ENCODE data around the gene GAPVD1. TPM values are rescaled to one million over a fixed set of nuclear protein-coding genes. Genes with fewer than 3 reads are reported as not detected.
"Not testable (repeated sequence)": the region's sequence is repeated elsewhere in the genome, so short reads cannot be mapped to it uniquely, and the experiment has no call there.

The GAPVD1 gene
- total and polyA plus RNA-seq, 4 donors = 6.5 to 67.7 (median 35.9) TPM

DNA sequence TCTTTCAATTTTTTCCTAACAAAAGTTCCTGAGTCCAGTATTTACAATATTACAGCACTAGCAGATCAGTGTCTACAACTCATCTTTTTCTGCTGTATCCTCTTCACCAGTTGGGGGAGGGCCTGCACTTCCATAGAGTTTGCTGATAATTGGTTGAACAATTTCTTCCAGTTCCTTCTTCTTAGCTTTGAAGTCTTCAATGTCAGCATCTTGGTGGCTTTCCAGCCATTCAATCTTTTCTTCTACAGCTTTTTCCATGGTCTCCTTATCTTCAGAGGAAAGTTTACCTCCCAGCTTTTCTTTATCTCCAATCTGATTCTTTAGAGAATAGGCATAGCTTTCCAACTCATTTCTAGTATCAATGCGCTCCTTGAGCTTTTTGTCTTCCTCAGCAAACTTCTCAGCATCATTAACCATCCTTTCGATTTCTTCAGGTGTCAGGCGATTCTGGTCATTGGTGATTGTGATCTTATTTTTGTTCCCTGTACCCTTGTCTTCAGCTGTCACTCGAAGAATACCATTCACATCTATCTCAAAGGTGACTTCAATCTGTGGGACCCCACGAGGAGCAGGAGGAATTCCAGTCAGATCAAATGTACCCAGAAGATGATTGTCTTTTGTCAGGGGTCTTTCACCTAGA is 25.0 kb upstream of the GAPVD1 start:
- H3K4me1 ChIP-seq (ENCODE audit: control insufficient read depth in 1 of 2, insufficient read depth in 2 of 2, low read length in 2 of 2); intact Hi-C loops (cut with DNase I); H3K4me3 ChIP-seq (ENCODE audit: low read length in 2 of 2); H3K27me3 ChIP-seq (ENCODE audit: control insufficient read depth in 1 of 2, insufficient read depth in 2 of 2, low read length in 1 of 2); DNase-seq; ATAC-seq (ENCODE audit: low FRiP score); H3K9me3 ChIP-seq (ENCODE audit: control insufficient read depth, low read length); H3K27ac ChIP-seq (ENCODE audit: low read depth in 1 of 2, low read length in 2 of 2): not testable (repeated sequence)
- 74% methylated on average over 5 of the region's 5 CpGs for WGBS, 2 donors
- peaks cover 3 to 11% of the 10 kb centered on the region in 2 donors for H3K36me3 ChIP-seq (ENCODE audit: control insufficient read depth in 1 of 2, insufficient read depth in 2 of 2, low read length in 1 of 2)

GRCh38 chr9:125238127-125238914 is 23.3 kb upstream of the GAPVD1 start:
- Histone ChIP-seq H3K36me3 (ENCODE audit: control insufficient read depth in 1 of 2, insufficient read depth in 2 of 2, low read length in 1 of 2) (peaks cover 3 to 9% of the 10 kb centered on the region in 2 donors), H3K27ac (ENCODE audit: low read depth in 1 of 2, low read length in 2 of 2) (no peak overlapping the region), H3K27me3 (ENCODE audit: control insufficient read depth in 1 of 2, insufficient read depth in 2 of 2, low read length in 1 of 2) (no peaks in the 10 kb centered on the region), H3K4me1 (ENCODE audit: control insufficient read depth in 1 of 2, insufficient read depth in 2 of 2, low read length in 2 of 2) (peaks cover 0 to 2% of the 10 kb centered on the region in 2 donors), H3K4me3 (ENCODE audit: low read length in 2 of 2) (peak overlapping the region in 1 of 2 donors; percentile 18), H3K9me3 (ENCODE audit: control insufficient read depth, low read length) (no peaks in the 10 kb centered on the region)
- peak in 1 of 2 donors; percentile 0 for DNase-seq
- intact Hi-C loops (cut with DNase I) = no loop called here
- ATAC-seq (ENCODE audit: low FRiP score) = no peak
- WGBS, 2 donors = 73 to 80% methylated on average over 7 of the region's 7 CpGs

DNA sequence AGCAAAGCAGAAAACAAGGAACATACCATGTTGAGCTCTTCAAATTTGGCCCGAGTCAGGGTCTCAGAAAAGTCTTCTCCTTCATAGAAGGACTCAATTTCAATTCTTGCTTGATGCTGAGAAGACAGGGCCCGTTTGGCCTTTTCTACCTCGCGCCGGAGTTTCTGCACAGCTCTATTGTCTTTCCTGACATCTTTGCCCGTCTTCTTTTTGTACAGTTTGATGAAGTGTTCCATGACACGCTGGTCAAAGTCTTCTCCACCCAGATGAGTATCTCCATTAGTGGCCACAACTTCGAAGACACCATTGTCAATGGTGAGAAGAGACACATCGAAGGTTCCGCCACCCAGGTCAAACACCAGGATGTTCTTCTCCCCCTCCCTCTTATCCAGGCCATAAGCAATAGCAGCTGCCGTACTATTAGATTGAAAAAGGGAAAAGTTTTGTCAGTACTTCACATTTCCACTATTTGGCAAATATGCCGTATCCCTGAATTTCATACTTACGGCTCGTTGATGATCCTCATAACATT is 22.6 kb upstream of the GAPVD1 start:
- peak in 1 of 2 donors; percentile 34 for DNase-seq
- H3K4me3 ChIP-seq (ENCODE audit: low read length in 2 of 2) = peak overlapping the region in 1 of 2 donors; percentile 18
- H3K27ac ChIP-seq (ENCODE audit: low read depth in 1 of 2, low read length in 2 of 2) = no peak overlapping the region
- intact Hi-C loops (cut with DNase I) = no loop called here
- no peak for ATAC-seq (ENCODE audit: low FRiP score)
- peaks cover 0 to 2% of the 10 kb centered on the region in 2 donors for H3K4me1 ChIP-seq (ENCODE audit: control insufficient read depth in 1 of 2, insufficient read depth in 2 of 2, low read length in 2 of 2)
- H3K36me3 ChIP-seq (ENCODE audit: control insufficient read depth in 1 of 2, insufficient read depth in 2 of 2, low read length in 1 of 2) = peaks cover 3 to 9% of the 10 kb centered on the region in 2 donors
- no peaks in the 10 kb centered on the region for H3K9me3 ChIP-seq (ENCODE audit: control insufficient read depth, low read length)
- WGBS, 2 donors = 80 to 84% methylated on average over 14 of the region's 14 CpGs
- H3K27me3 ChIP-seq (ENCODE audit: control insufficient read depth in 1 of 2, insufficient read depth in 2 of 2, low read length in 1 of 2) = no peaks in the 10 kb centered on the region

- Histone ChIP-seq H3K27me3 (ENCODE audit: control insufficient read depth in 1 of 2, insufficient read depth in 2 of 2, low read length in 1 of 2) (no peaks in the 10 kb centered on the region), H3K27ac (ENCODE audit: low read depth in 1 of 2, low read length in 2 of 2) (no peak overlapping the region), H3K4me1 (ENCODE audit: control insufficient read depth in 1 of 2, insufficient read depth in 2 of 2, low read length in 2 of 2) (peaks cover 0 to 2% of the 10 kb centered on the region in 2 donors), H3K9me3 (ENCODE audit: control insufficient read depth, low read length) (no peaks in the 10 kb centered on the region), H3K36me3 (ENCODE audit: control insufficient read depth in 1 of 2, insufficient read depth in 2 of 2, low read length in 1 of 2) (peaks cover 3 to 7% of the 10 kb centered on the region in 2 donors), H3K4me3 (ENCODE audit: low read length in 2 of 2) (peak overlapping the region; percentile 54 to 87)
- peak in 1 of 2 donors; percentile 20 for DNase-seq
- 6 to 12% methylated on average over 8 of the region's 8 CpGs for WGBS, 2 donors
- ATAC-seq (ENCODE audit: low FRiP score) = no peak
- intact Hi-C loops (cut with DNase I) = loop anchor here (5.0 kb wide), 2 partner anchors 107 to 298 kb away; partner anchors contain the start of gene GOLGA1 (in 1 of the 2)
Measured at GRCh38 chr9:125239631-125240597, 21.7 kb upstream of the GAPVD1 start.

- Histone ChIP-seq H3K9me3 (ENCODE audit: control insufficient read depth, low read length) (no peaks in the 10 kb centered on the region), H3K4me3 (ENCODE audit: low read length in 2 of 2) (peak overlapping the region; percentile 54 to 87), H3K4me1 (ENCODE audit: control insufficient read depth in 1 of 2, insufficient read depth in 2 of 2, low read length in 2 of 2) (peaks cover 0 to 2% of the 10 kb centered on the region in 2 donors), H3K27ac (ENCODE audit: low read depth in 1 of 2, low read length in 2 of 2) (peak overlapping the region; percentile 42 to 85), H3K36me3 (ENCODE audit: control insufficient read depth in 1 of 2, insufficient read depth in 2 of 2, low read length in 1 of 2) (peaks cover 3 to 7% of the 10 kb centered on the region in 2 donors), H3K27me3 (ENCODE audit: control insufficient read depth in 1 of 2, insufficient read depth in 2 of 2, low read length in 1 of 2) (no peaks in the 10 kb centered on the region)
- intact Hi-C loops (cut with DNase I) = loop anchor here (5.0 kb wide), 2 partner anchors 107 to 298 kb away; partner anchors contain the start of gene GOLGA1 (in 1 of the 2)
- peak in 1 of 2 donors; percentile 75 for DNase-seq
- peak; percentile 42 for ATAC-seq (ENCODE audit: low FRiP score)
- WGBS, 2 donors = 0% methylated on average over 33 of the region's 33 CpGs
Measured at GRCh38 chr9:125240649-125240999, 21.0 kb upstream of the GAPVD1 start.

DNA sequence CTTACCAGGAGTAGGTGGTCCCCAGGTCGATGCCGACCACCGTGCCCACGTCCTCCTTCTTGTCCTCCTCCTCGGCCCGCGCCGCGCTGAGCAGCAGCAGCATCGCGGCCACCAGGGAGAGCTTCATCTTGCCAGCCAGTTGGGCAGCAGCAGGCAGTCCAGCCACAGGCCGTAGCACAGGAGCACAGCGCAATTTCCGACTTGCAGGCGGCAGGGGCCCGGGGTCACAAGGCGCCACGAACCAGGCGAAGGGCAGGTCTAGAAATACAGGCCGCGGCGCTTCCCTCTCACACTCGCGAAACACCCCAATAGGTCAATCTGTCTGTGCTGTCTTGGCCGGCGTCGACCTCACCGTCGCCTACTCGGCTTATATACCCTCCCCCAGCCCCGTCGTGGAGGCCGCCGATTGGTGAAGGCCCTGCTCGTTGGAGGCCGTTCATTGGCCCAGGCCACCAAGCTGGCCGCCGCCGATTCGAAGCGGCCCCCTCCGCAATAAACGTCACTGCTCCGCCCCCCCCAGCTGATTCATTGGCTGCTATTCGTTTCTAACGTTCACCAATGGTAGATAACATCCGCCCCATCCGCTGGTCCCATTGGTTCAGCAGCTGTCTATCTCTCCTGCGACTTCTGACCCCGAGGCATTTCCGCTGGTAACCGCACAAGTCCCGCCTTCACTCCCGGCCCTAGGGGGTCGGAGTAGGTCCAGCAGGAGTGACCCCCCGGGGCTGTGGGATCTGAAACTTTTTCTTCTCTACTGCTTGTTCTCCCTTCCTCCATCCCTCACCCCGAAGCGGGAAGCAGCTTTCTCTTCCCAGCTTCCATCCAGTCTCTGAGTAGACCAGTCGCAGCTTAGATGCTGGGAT is 20.4 kb upstream of the GAPVD1 start, which contains the start of gene HSPA5:
TSS of gene HSPA5 (minus strand) at position 344 of the 863 bp plus-strand sequence. CDS start at position 127, 217 bp downstream.
- Histone ChIP-seq H3K27ac (ENCODE audit: low read depth in 1 of 2, low read length in 2 of 2) (peak within 1 kb of the TSS; percentile 85 to 88), H3K4me3 (ENCODE audit: low read length in 2 of 2) (peak within 1 kb of the TSS; percentile 54 to 87), H3K27me3 (ENCODE audit: control insufficient read depth in 1 of 2, insufficient read depth in 2 of 2, low read length in 1 of 2) (no peaks in the 10 kb centered on the region), H3K4me1 (ENCODE audit: control insufficient read depth in 1 of 2, insufficient read depth in 2 of 2, low read length in 2 of 2) (peaks cover 0 to 2% of the 10 kb centered on the region in 2 donors), H3K36me3 (ENCODE audit: control insufficient read depth in 1 of 2, insufficient read depth in 2 of 2, low read length in 1 of 2) (peaks cover 3 to 5% of the 10 kb centered on the region in 2 donors), H3K9me3 (ENCODE audit: control insufficient read depth, low read length) (no peaks in the 10 kb centered on the region)
- intact Hi-C loops (cut with DNase I) = loop anchor here (5.0 kb wide), 2 partner anchors 106 to 299 kb away; partner anchors contain the start of gene GOLGA1 (in 1 of the 2)
- peak; percentile 100 for DNase-seq
- peak; percentile 99 for ATAC-seq (ENCODE audit: low FRiP score)
- WGBS, 2 donors = 0% methylated on average over 53 to 59 of the region's 59 CpGs

GRCh38 chr9:125241863-125242739 is 19.5 kb upstream of the GAPVD1 start:
- peaks cover 3 to 5% of the 10 kb centered on the region in 2 donors for H3K36me3 ChIP-seq (ENCODE audit: control insufficient read depth in 1 of 2, insufficient read depth in 2 of 2, low read length in 1 of 2)
- H3K27me3 ChIP-seq (ENCODE audit: control insufficient read depth in 1 of 2, insufficient read depth in 2 of 2, low read length in 1 of 2) = no peaks in the 10 kb centered on the region
- H3K4me3 ChIP-seq (ENCODE audit: low read length in 2 of 2) = peak overlapping the region; percentile 31 to 39
- H3K27ac ChIP-seq (ENCODE audit: low read depth in 1 of 2, low read length in 2 of 2) = peak overlapping the region in 1 of 2 donors; percentile 88
- intact Hi-C loops (cut with DNase I) = loop anchor here (5.0 kb wide), 2 partner anchors 105 to 300 kb away; partner anchors contain the start of gene GOLGA1 (in 1 of the 2)
- H3K9me3 ChIP-seq (ENCODE audit: control insufficient read depth, low read length) = no peaks in the 10 kb centered on the region
- ATAC-seq (ENCODE audit: low FRiP score) (peak; percentile 27), DNase-seq (peak; percentile 60 to 81)
- H3K4me1 ChIP-seq (ENCODE audit: control insufficient read depth in 1 of 2, insufficient read depth in 2 of 2, low read length in 2 of 2) = peaks cover 0 to 2% of the 10 kb centered on the region in 2 donors
- 24 to 26% methylated on average over 27 of the region's 27 CpGs for WGBS, 2 donors

All from aorta (tissue), 5 donors.